GM23248 (cell line): Measurements from ENCODE around the gene ARF4. TPM values are rescaled to one million over a fixed set of nuclear protein-coding genes. Genes with fewer than 3 reads are reported as not detected.

ENCODE experiments used
- DNase-seq: peaks from one replicate; pipeline ENCODE4 v3.0.0-alpha.2; 2015
- H2AFZ ChIP-seq: fragments of 200-600 bp; sonication (generic); 2 replicates; pipeline ENCODE4 v1.6.1; 2016; ENCODE audit warnings: antibody characterized with exemption
- H3F3A ChIP-seq: fragments of 200-600 bp; sonication (generic); 2 replicates; pipeline ENCODE4 v1.6.1; 2016; ENCODE audit warnings: mild to moderate bottlenecking, antibody characterized with exemption, mixed run types; ENCODE audit not compliant: insufficient read depth
- H3K27ac ChIP-seq: fragments of 200-600 bp; sonication (generic); 2 replicates; pipeline ENCODE4 v1.5.1; 2016; ENCODE audit warnings: mild to moderate bottlenecking
- H3K27me3 ChIP-seq: fragments of 200-600 bp; sonication (generic); replicated peaks from 2 replicates; pipeline ENCODE4 v1.6.1; 2016; ENCODE audit warnings: mild to moderate bottlenecking; ENCODE audit not compliant: insufficient read depth
- H3K36me3 ChIP-seq: fragments of 200-600 bp; sonication (generic); 2 replicates; pipeline ENCODE4 v1.6.1; 2016; ENCODE audit warnings: low read depth, mild to moderate bottlenecking
- H3K4me1 ChIP-seq: fragments of 200-600 bp; sonication (generic); 2 replicates; pipeline ENCODE4 v1.6.1; 2016; ENCODE audit warnings: mild to moderate bottlenecking; ENCODE audit not compliant: insufficient read depth
- H3K4me2 ChIP-seq: fragments of 200-600 bp; sonication (generic); one replicate; pipeline ENCODE4 v1.6.1; 2016; ENCODE audit warnings: mild to moderate bottlenecking; ENCODE audit not compliant: unreplicated experiment
- H3K4me3 ChIP-seq: fragments of 200-600 bp; sonication (generic); 2 replicates; pipeline ENCODE4 v1.5.1; 2016; ENCODE audit warnings: mild to moderate bottlenecking
- H3K79me2 ChIP-seq: fragments of 200-600 bp; sonication (generic); 2 replicates; pipeline ENCODE4 v1.6.1; 2016; ENCODE audit warnings: mild to moderate bottlenecking; ENCODE audit not compliant: insufficient read depth
- H3K9ac ChIP-seq: fragments of 200-600 bp; sonication (generic); 2 replicates; pipeline ENCODE4 v1.6.1; 2016; ENCODE audit warnings: mild to moderate bottlenecking
- H3K9me2 ChIP-seq: fragments of 200-600 bp; sonication (generic); 2 replicates; pipeline ENCODE4 v1.6.1; 2016; ENCODE audit warnings: mixed run types, mild to moderate bottlenecking, moderate library complexity; ENCODE audit not compliant: insufficient read depth
- H3K9me3 ChIP-seq: fragments of 200-600 bp; sonication (generic); one replicate; pipeline ENCODE4 v1.6.1; 2017; ENCODE audit warnings: low read depth
- H4K20me1 ChIP-seq: fragments of 200-600 bp; sonication (generic); 2 replicates; pipeline ENCODE4 v1.6.0; 2016; ENCODE audit not compliant: insufficient read depth
- EZH2 ChIP-seq: fragments of 200-600 bp; sonication (generic); IDR thresholded peaks from 2 replicates; pipeline ENCODE4 v1.6.1; 2018; ENCODE audit warnings: antibody characterized with exemption, mild to moderate bottlenecking; ENCODE audit not compliant: insufficient read depth, poor library complexity, severe bottlenecking
- EZH2phosphoT487 ChIP-seq: fragments of 200-600 bp; sonication (generic); IDR thresholded peaks from 2 replicates; pipeline ENCODE4 v1.6.1; 2018; ENCODE audit warnings: antibody characterized with exemption, moderate library complexity, mild to moderate bottlenecking, low read depth; ENCODE audit not compliant: insufficient read depth
- WGBS, 2 experiments: methylation state at CpG; one replicate each; pipeline ENCODE4 v1.1.6; 2015 to 2017; ENCODE audit warnings: low lambda C conversion rate in 2 of 2, low coverage in 1 of 2; ENCODE audit errors: missing lambda C conversion rate in 2 of 2; 5-methylcytosine and 5-hydroxymethylcytosine counted together
- in situ Hi-C: fragments of 300-500 bp; cut with MboI; formaldehyde crosslinking; loops from 2 replicates; pipeline ENCODE4 v1.15.0; 2020
- polyA plus RNA-seq: library from polyadenylated mRNA; unstranded; fragments of >200 nt; fragmentation: Nextera tagmentation; extraction: Ambion mirVana; gene quantifications from 2 replicates; pipeline ENCODE4 v1.2.1, GENCODE V29; 2016
- total RNA-seq: library from RNA; depleted of rRNA; stranded (reverse); fragments of >200 nt; shearing (Covaris generic); gene quantifications from 2 replicates; pipeline ENCODE4 v1.2.3, GENCODE V29; 2014

Gene ARF4
- total and polyA plus RNA-seq, 2 experiments from 2014 or later, result 371 to 743 TPM

DNA sequence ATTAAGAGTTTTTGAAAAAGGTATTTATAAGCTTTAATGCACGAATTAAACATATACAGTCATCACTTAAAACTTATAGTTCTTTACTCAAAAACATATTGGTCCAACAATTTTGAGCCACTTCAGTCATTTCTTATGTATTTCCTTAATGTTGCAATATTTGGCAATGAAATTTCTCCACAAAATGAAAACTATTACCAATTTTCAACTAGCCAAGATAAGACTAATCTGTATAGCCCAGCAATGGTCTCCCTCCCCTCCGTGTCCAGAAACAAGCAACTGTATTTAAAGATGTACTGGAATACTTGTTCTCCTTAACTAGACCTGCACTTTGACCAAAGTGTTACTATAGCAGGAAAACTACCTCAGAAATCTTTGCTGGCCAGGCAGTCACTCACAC lies 9.2 kb downstream of the ARF4 start:
- WGBS, 2 experiments, result 55 to 57% methylated on average over 2 of the region's 2 CpGs
- no peaks in the 10 kb centered on the region for H3K9me2 ChIP-seq
- DNase-seq, result no peak
- H3K27ac ChIP-seq, result peak overlapping the region; percentile 23; the same call in 1 of the 2 replicates
- H3K4me1 ChIP-seq, result peaks cover 52% of the 10 kb centered on the region
- peaks cover 100% of the 10 kb centered on the region for H3K79me2 ChIP-seq
- TF ChIP-seq EZH2phosphoT487 (no peak), EZH2 (no peak)
- H3K27me3 ChIP-seq, result no peaks in the 10 kb centered on the region
- H3K4me2 ChIP-seq, result peak overlapping the region; percentile 4
- H3F3A ChIP-seq, result peaks cover 62% of the 10 kb centered on the region
- peaks cover 16% of the 10 kb centered on the region for H3K36me3 ChIP-seq
- H2AFZ ChIP-seq, result no peak overlapping the region
- H3K9ac ChIP-seq, result no peak overlapping the region; the same call in 1 of the 2 replicates
- no peak overlapping the region for H3K4me3 ChIP-seq
- no peaks in the 10 kb centered on the region for H3K9me3 ChIP-seq
- peaks cover 65% of the 10 kb centered on the region for H4K20me1 ChIP-seq
- in situ Hi-C loops, result no loop called here

DNA sequence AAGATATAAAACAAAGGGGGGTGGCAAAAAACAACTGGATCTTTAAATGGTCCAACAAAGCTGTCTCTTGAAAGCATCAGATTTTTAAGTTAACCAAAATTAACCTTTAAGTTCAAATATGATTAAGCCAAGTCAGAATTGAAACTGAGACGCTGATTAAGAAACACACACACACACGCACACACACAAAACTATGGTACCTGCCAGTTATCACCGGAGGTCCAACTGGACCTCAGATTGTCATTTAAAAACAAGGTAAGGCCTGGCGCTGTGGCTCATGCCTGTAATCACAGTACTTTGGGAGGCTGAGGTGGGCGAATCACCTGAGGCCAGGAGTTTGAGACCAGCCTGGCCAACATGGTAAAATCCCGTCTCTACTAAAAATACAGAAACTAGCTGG lies 10.4 kb downstream of the ARF4 start:
- Histone ChIP-seq H3K9me3 (no peaks in the 10 kb centered on the region), H3K27ac (no peak overlapping the region), H3K4me1 (peaks cover 44% of the 10 kb centered on the region), H4K20me1 (peaks cover 56% of the 10 kb centered on the region), H3F3A (peaks cover 55% of the 10 kb centered on the region), H3K4me3 (no peak overlapping the region), H3K79me2 (peaks cover 100% of the 10 kb centered on the region), H2AFZ (no peak overlapping the region), H3K9me2 (no peaks in the 10 kb centered on the region), H3K9ac (no peak overlapping the region), H3K27me3 (no peaks in the 10 kb centered on the region), H3K4me2 (no peak overlapping the region), H3K36me3 (peaks cover 27% of the 10 kb centered on the region)
- TF ChIP-seq EZH2phosphoT487 (no peak), EZH2 (no peak)
- DNase-seq, result no peak
- WGBS, 2 experiments, result 79 to 83% methylated on average over 6 of the region's 6 CpGs
- in situ Hi-C loops, result no loop called here

DNA sequence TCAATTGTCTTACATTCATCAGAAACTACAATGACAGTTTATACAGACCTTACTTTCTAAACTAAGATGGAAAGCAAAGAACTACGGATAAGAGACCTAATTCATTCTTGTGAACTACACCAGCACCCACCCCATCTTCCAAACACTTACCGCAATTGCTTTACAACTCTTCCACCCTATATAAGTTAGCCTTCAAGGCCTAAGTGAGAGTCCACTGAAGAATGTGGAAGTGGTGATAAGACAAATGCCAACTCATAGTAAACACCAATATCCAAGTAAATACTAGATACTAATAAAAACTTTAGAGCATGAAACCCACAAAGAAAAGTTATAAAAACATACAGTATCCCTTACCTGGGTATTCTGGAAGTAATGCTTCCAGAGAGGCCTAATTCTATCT lies 13.6 kb downstream of the ARF4 start:
- H2AFZ ChIP-seq, result no peak overlapping the region
- no peak overlapping the region; the same call in 1 of the 2 replicates for H3K27ac ChIP-seq
- peaks cover 59% of the 10 kb centered on the region for H3F3A ChIP-seq
- no peaks in the 10 kb centered on the region for H3K9me2 ChIP-seq
- TF ChIP-seq EZH2, result no peak
- no peak for TF ChIP-seq EZH2phosphoT487
- peaks cover 35% of the 10 kb centered on the region for H4K20me1 ChIP-seq
- H3K9ac ChIP-seq, result no peak overlapping the region
- H3K4me2 ChIP-seq, result no peak overlapping the region
- H3K4me1 ChIP-seq, result peaks cover 32% of the 10 kb centered on the region
- peaks cover 56% of the 10 kb centered on the region for H3K36me3 ChIP-seq
- H3K4me3 ChIP-seq, result no peak overlapping the region
- in situ Hi-C loops, result no loop called here
- 96 to 97% methylated on average over 2 of the region's 2 CpGs for WGBS, 2 experiments
- no peak for DNase-seq
- no peaks in the 10 kb centered on the region for H3K27me3 ChIP-seq
- H3K79me2 ChIP-seq, result peaks cover 100% of the 10 kb centered on the region
- no peaks in the 10 kb centered on the region for H3K9me3 ChIP-seq

DNA sequence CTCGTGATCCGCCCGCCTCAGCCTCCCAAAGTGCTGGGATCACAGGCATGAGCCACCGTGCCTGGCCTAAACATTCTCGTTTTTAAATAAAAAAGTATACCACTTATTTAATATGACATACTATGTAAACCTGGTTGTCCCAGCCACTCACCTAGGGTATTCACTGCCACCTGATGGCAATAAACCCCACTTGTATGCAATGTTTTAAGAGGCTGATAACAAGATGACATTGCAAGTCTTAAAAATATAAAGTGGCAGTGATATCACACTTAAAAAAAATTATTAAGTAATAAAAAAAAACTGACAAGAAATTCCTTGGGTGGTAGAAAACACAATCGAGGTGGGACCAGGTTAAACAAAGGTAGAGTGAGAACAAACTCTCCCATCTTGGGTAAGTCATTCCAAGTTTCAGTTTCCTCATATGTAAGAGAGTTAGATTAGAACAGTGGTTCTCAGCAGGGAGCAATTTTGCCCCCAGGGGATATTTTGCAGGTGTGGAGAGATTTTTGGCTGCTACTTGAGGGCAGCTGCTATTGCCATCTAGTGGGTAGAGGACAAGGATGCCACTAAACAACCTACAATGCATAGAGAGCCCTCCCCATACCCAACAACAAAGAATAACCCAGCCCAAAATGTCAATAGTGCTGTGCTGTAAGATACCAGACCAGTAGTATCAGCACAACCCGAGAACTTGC lies 14.5 kb downstream of the ARF4 start:
- Histone ChIP-seq H3K4me2 (no peak overlapping the region), H3K36me3 (peaks cover 64% of the 10 kb centered on the region), H3K4me3 (no peak overlapping the region), H3K9ac (no peak overlapping the region), H3K9me2 (no peaks in the 10 kb centered on the region), H4K20me1 (peaks cover 26% of the 10 kb centered on the region), H3K27ac (no peak overlapping the region), H3K79me2 (peaks cover 100% of the 10 kb centered on the region), H3K4me1 (peaks cover 26% of the 10 kb centered on the region), H3K9me3 (no peaks in the 10 kb centered on the region), H2AFZ (no peak overlapping the region), H3F3A (peaks cover 58% of the 10 kb centered on the region), H3K27me3 (no peaks in the 10 kb centered on the region)
- TF ChIP-seq EZH2phosphoT487 (no peak), EZH2 (no peak)
- no peak for DNase-seq
- in situ Hi-C loops, result no loop called here
- 84 to 85% methylated on average over 7 of the region's 7 CpGs for WGBS, 2 experiments
